Caco-2 (cell line): ENCODE results near the gene NUP93. TPM values are rescaled to one million over a fixed set of nuclear protein-coding genes. Genes with fewer than 3 reads are reported as not detected.

ENCODE experiments used
- BruUV-seq: library from RNA; stranded (reverse); fragments of 400-500 nt; replicated peaks from 2 replicates; lab custom pipeline; 2021; lab: Mats Ljungman, UMichigan
- CTCF ChIA-PET: fragments of 300-600 bp; sonication (Branson Sonifier 250); formaldehyde crosslinking; loops from one replicate; lab custom pipeline; 2022; ENCODE audit warnings: antibody characterized with exemption; lab: Charles Lee
- POLR2A ChIA-PET: fragments of 300-600 bp; sonication (Branson Sonifier 250); formaldehyde crosslinking; loops from one replicate; lab custom pipeline; 2022; ENCODE audit warnings: antibody characterized with exemption; lab: Charles Lee
- DNase-seq, 2 experiments: peaks; one replicate each; pipeline versions ENCODE4 v3.0.0 to v3.0.0-alpha.2; 2020 to 2022
- H3K27me3 ChIP-seq: replicated peaks from 2 replicates; pipeline ENCODE4 v1.6.0; 2011; ENCODE audit warnings: low read length; ENCODE audit not compliant: control insufficient read depth, insufficient read depth
- H3K36me3 ChIP-seq: 2 replicates; pipeline ENCODE4 v1.5.1; 2011; ENCODE audit warnings: low read length; ENCODE audit not compliant: control insufficient read depth, insufficient read depth
- H3K4me1 ChIP-seq: fragments of 250-450 bp; sonication (Bioruptor Pico); 2 replicates; pipeline ENCODE4 v1.5.1; 2020; ENCODE audit warnings: mild to moderate bottlenecking
- H3K4me3 ChIP-seq: 2 replicates; pipeline ENCODE4 v1.5.1; 2011; ENCODE audit warnings: low read depth, mild to moderate bottlenecking, control low read depth, low read length
- H3K9me3 ChIP-seq: fragments of 250-450 bp; sonication (Bioruptor Pico); 2 replicates; pipeline ENCODE4 v1.5.1; 2020; ENCODE audit warnings: mild to moderate bottlenecking, moderate library complexity
- H3K27ac Mint-ChIP-seq: one replicate; pipeline ENCODE4 v1.8.0; 2022; ENCODE audit warnings: mixed read lengths; ENCODE audit not compliant: unreplicated experiment
- H3K27me3 Mint-ChIP-seq: one replicate; pipeline ENCODE4 v1.8.0; 2022; ENCODE audit warnings: mixed read lengths; ENCODE audit not compliant: insufficient read depth, unreplicated experiment
- H3K36me3 Mint-ChIP-seq: one replicate; pipeline ENCODE4 v1.8.0; 2022; ENCODE audit warnings: mild to moderate bottlenecking, mixed read lengths; ENCODE audit not compliant: insufficient read depth, unreplicated experiment
- H3K4me1 Mint-ChIP-seq: one replicate; pipeline ENCODE4 v1.8.0; 2022; ENCODE audit warnings: low read depth, mixed read lengths; ENCODE audit not compliant: unreplicated experiment
- H3K4me3 Mint-ChIP-seq: one replicate; pipeline ENCODE4 v1.8.0; 2022; ENCODE audit warnings: mild to moderate bottlenecking, moderate library complexity, mixed read lengths; ENCODE audit not compliant: unreplicated experiment
- H3K9me3 Mint-ChIP-seq: one replicate; pipeline ENCODE4 v1.8.0; 2022; ENCODE audit warnings: mixed read lengths; ENCODE audit not compliant: unreplicated experiment
- CTCF ChIP-seq, 2 experiments: fragments of 200-600 bp in 1 of 2; IDR thresholded peaks; 1 replicate in 1 of 2; 2 replicates in 1 of 2; pipeline versions ENCODE4 v1.5.1 to v1.8.0; 2011 to 2022; ENCODE audit warnings: antibody characterized with exemption in 1 of 2, control low read depth in 1 of 2, inconsistent platforms in 1 of 2, low read depth in 1 of 2, low read length in 1 of 2, mild to moderate bottlenecking in 1 of 2, moderate library complexity in 1 of 2; ENCODE audit not compliant: insufficient read depth in 1 of 2, severe bottlenecking in 1 of 2, unreplicated experiment in 1 of 2
- intact Hi-C: fragments of 100-400 bp; cut with micrococcal nuclease; formaldehyde crosslinking; loops from one replicate; pipeline ENCODE4 v1.10.0; 2022; ENCODE audit not compliant: unreplicated experiment
- total RNA-seq: library from RNA; stranded (reverse); gene quantifications from 2 replicates; pipeline ENCODE4 v1.2.3, GENCODE V29; 2022

The NUP93 gene
- total RNA-seq, 1 experiment from 2014 or later, result 148 TPM

GRCh38 chr16:56788435-56788834 lies 58.5 kb downstream of the NUP93 start:
- DNase-seq, result no peak
- ChIA-PET POLR2A (no interaction called here), CTCF (no interaction called here)
- Histone ChIP-seq H3K9me3 (no peaks in the 10 kb centered on the region), H3K4me3 (no peak overlapping the region), H3K36me3 (no peaks in the 10 kb centered on the region), H3K4me1 (peaks cover 13% of the 10 kb centered on the region), H3K27me3 (no peaks in the 10 kb centered on the region)
- Mint-ChIP-seq H3K27me3 (no peaks in the 10 kb centered on the region), H3K9me3 (no peaks in the 10 kb centered on the region), H3K4me1 (peaks cover 30% of the 10 kb centered on the region), H3K27ac (no peak overlapping the region), H3K4me3 (no peak overlapping the region), H3K36me3 (no peaks in the 10 kb centered on the region)
- intact Hi-C loops, result loop anchor here (2.0 kb wide), 1 partner anchor 212 kb away; no protein-coding TSS in a partner anchor
- no TSS peak for BruUV-seq
- TF ChIP-seq CTCF (IDR thresholded peaks at IDR 0.05; ENCODE audit: insufficient read depth in 1 of 2, low read depth in 1 of 2, low read length in 1 of 2, severe bottlenecking in 1 of 2, unreplicated experiment in 1 of 2), result no peak

DNA sequence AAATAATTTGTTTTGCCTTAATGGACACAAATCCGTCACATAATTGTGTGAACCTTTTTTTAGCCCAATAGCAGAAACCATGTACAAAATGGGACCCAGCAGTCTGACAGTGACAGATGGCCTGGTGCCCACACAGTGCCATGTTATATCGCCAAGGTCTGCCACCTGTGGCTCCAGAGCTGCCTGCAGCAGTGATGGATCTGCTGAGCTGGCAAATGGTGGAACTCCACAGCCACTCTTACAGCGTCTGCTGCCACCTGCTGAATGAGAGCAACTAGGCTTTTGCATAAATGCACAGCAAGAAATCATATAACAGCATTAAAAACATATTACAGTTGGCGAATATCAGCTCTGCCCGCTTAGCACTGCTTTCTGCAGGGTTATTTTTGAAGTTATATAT lies 59.4 kb downstream of the NUP93 start:
- H3K4me1 Mint-ChIP-seq, result peaks cover 30% of the 10 kb centered on the region
- POLR2A ChIA-PET, result no interaction called here
- CTCF ChIA-PET, result interaction anchor here (0.6 to 1.3 kb wide), 6 partner anchors 47 to 186 kb away, joined by 3 to 10 read pairs (median 4); no protein-coding TSS in a partner anchor
- H3K27ac Mint-ChIP-seq, result no peak overlapping the region
- peak; percentile 44 to 60 for TF ChIP-seq CTCF (IDR thresholded peaks at IDR 0.05; ENCODE audit: insufficient read depth in 1 of 2, low read depth in 1 of 2, low read length in 1 of 2, severe bottlenecking in 1 of 2, unreplicated experiment in 1 of 2)
- no peaks in the 10 kb centered on the region for H3K36me3 ChIP-seq
- H3K9me3 Mint-ChIP-seq, result no peaks in the 10 kb centered on the region
- H3K4me1 ChIP-seq, result peaks cover 13% of the 10 kb centered on the region
- intact Hi-C loops, result loop anchor here (1.0 to 2.0 kb wide), 3 partner anchors 60 to 213 kb away; no protein-coding TSS in a partner anchor
- H3K4me3 ChIP-seq, result no peak overlapping the region
- H3K4me3 Mint-ChIP-seq, result no peak overlapping the region
- no peaks in the 10 kb centered on the region for H3K9me3 ChIP-seq
- H3K27me3 ChIP-seq, result no peaks in the 10 kb centered on the region
- peak; percentile 52 to 62 for DNase-seq
- no peaks in the 10 kb centered on the region for H3K27me3 Mint-ChIP-seq
- H3K36me3 Mint-ChIP-seq, result no peaks in the 10 kb centered on the region
- BruUV-seq, result no TSS peak

DNA sequence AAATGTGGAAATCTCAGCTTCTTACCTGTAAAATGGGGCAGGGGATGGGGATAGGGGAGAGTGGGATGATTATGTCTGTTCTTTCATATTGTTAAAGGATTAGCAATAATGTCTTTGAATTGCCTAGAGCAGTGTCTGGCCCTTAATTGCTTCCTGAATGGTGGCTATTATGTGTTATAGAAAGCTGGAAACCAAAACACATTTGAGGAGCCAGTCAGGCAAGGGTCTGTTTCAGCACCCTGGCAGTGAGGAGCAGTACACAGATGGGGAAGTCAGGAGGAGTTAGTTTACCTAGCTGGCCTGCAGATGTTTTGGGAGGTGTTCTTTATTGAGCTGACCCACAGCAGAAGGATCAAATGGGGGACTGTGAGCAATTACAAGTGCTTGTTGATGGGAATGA lies 63.0 kb downstream of the NUP93 start:
- TF ChIP-seq CTCF (IDR thresholded peaks at IDR 0.05; ENCODE audit: insufficient read depth in 1 of 2, low read depth in 1 of 2, low read length in 1 of 2, severe bottlenecking in 1 of 2, unreplicated experiment in 1 of 2), result no peak

More for the DNA sequence above, 63.0 kb downstream of the NUP93 start:
- Histone ChIP-seq H3K4me1 (peaks cover 2% of the 10 kb centered on the region), H3K36me3 (no peaks in the 10 kb centered on the region), H3K9me3 (no peaks in the 10 kb centered on the region), H3K27me3 (no peaks in the 10 kb centered on the region), H3K4me3 (no peak overlapping the region)
- CTCF ChIA-PET, result interaction anchor here (0.6 to 2.5 kb wide), 13 partner anchors 14 to 305 kb away, joined by 3 to 17 read pairs (median 4); no protein-coding TSS in a partner anchor
- intact Hi-C loops, result loop anchor here (1.0 kb wide), 3 partner anchors 59 to 158 kb away; no protein-coding TSS in a partner anchor
- no peaks in the 10 kb centered on the region for H3K27me3 Mint-ChIP-seq
- H3K27ac Mint-ChIP-seq, result no peak overlapping the region
- BruUV-seq, result no TSS peak
- DNase-seq, result no peak
- H3K4me3 Mint-ChIP-seq, result no peak overlapping the region
- no peaks in the 10 kb centered on the region for H3K36me3 Mint-ChIP-seq
- H3K9me3 Mint-ChIP-seq, result no peaks in the 10 kb centered on the region
- peaks cover 11% of the 10 kb centered on the region for H3K4me1 Mint-ChIP-seq
- POLR2A ChIA-PET, result no interaction called here
